CD4-positive, alpha-beta T cell treated with Interleukin-17A for 1 hour (primary cell): ENCODE results near the gene S100A7A.
"Not testable (repeated sequence)": the region's sequence is repeated elsewhere in the genome, so short reads cannot be mapped to it uniquely, and the experiment has no call there.

Experiments used
- DNase-seq: peaks from one replicate; pipeline ENCODE4 v3.0.0-alpha.2; 2020

Gene S100A7A

GRCh38 chr1:153395776-153396175 lies 20.5 kb upstream of the S100A7A start:
- no peak for DNase-seq

- no peak for DNase-seq
These were observed 19.9 kb upstream of the S100A7A start for GRCh38 chr1:153396461-153396860.

GRCh38 chr1:153397051-153397923 lies 19.0 kb upstream of the S100A7A start:
- no peak for DNase-seq

- DNase-seq: no peak
These were observed 18.2 kb upstream of the S100A7A start for GRCh38 chr1:153397924-153398651.

- no peak for DNase-seq
These were observed 16.8 kb upstream of the S100A7A start for GRCh38 chr1:153399401-153400055.

GRCh38 chr1:153400244-153400643 lies 16.1 kb upstream of the S100A7A start:
- no peak for DNase-seq

- DNase-seq: no peak
These were observed 14.9 kb upstream of the S100A7A start for GRCh38 chr1:153401461-153401860.

GRCh38 chr1:153402226-153402625 lies 14.1 kb upstream of the S100A7A start:
- DNase-seq: no peak

GRCh38 chr1:153403421-153404085 lies 12.8 kb upstream of the S100A7A start:
- DNase-seq: no peak

GRCh38 chr1:153404086-153404635 lies 12.2 kb upstream of the S100A7A start:
- DNase-seq: no peak

GRCh38 chr1:153404768-153405167 lies 11.6 kb upstream of the S100A7A start:
- DNase-seq: peak; percentile 59

- DNase-seq: not testable (repeated sequence)
These were observed 10.3 kb upstream of the S100A7A start for GRCh38 chr1:153405825-153406599.

GRCh38 chr1:153407274-153407673 lies 9.0 kb upstream of the S100A7A start:
- DNase-seq: not testable (repeated sequence)

GRCh38 chr1:153413961-153414360 lies 2.4 kb upstream of the S100A7A start:
- DNase-seq: not testable (repeated sequence)

- DNase-seq: no peak
These were observed 992 bp downstream of the S100A7A start for GRCh38 chr1:153417136-153417888.

- not testable (repeated sequence) for DNase-seq
These were observed 2.6 kb downstream of the S100A7A start for GRCh38 chr1:153418758-153419435.

GRCh38 chr1:153419436-153419793 lies 3.1 kb downstream of the S100A7A start:
- DNase-seq: not testable (repeated sequence)

GRCh38 chr1:153420306-153420705 lies 4.0 kb downstream of the S100A7A start:
- DNase-seq: no peak

- DNase-seq: peak; percentile 58
These were observed 6.2 kb downstream of the S100A7A start for GRCh38 chr1:153422450-153423068.

- DNase-seq: no peak
These were observed 10.5 kb downstream of the S100A7A start for GRCh38 chr1:153426809-153427208.
